H1 (cell line): ENCODE results near the gene CHPT1. TPM values are rescaled to one million over a fixed set of nuclear protein-coding genes. Genes with fewer than 3 reads are reported as not detected.
A peak's percentile ranks its signal among the peaks of the same experiment; 100 is the strongest.

Source experiments
- BACH1 ChIP-seq: IDR thresholded peaks from 2 replicates; pipeline ENCODE4 v1.6.1; 2012; ENCODE audit warnings: low read length, improper control_type of control experiment
- polyA plus RNA-seq, 7 experiments: library from polyadenylated mRNA; depleted of rRNA in 3 of 7; stranded (reverse) in 5 of 7; unstranded in 2 of 7; fragments of >200 nt in 5 of 7; fragments of 200-250 nt in 2 of 7; gene quantifications; 1 replicate in 5 of 7; 2 replicates in 1 of 7; 4 replicates in 1 of 7; pipeline versions ENCODE4 v1.2.1 to v1.2.3, GENCODE V29; 2011 to 2013; ENCODE audit warnings: missing spikeins in 2 of 7, mixed read lengths in 2 of 7
- total RNA-seq: library from RNA; stranded (reverse); fragmentation: NEBNext Ultra II Directional; extraction: Animal tissue kit (Norgen Biotek cat#: 25700); gene quantifications from 2 replicates; pipeline ENCODE4 v1.2.1, GENCODE V29; 2021
- TF ChIP-seq, protein P1 (sequence below), 3 experiments: IDR thresholded peaks; 1 replicate in 2 of 3; 2 replicates in 1 of 3; pipeline versions ENCODE4 v1.5.1 to v1.6.1; 2011; ENCODE audit warnings: low read length in 3 of 3, mild to moderate bottlenecking in 3 of 3, inconsistent platforms in 2 of 3, low read depth in 1 of 3, moderate library complexity in 1 of 3; ENCODE audit not compliant: insufficient read depth in 1 of 3; ENCODE audit errors: control extremely low read depth in 1 of 3

The CHPT1 gene
- total and polyA plus RNA-seq, 2 of the 8 experiments (the other 6 are each of a cell fraction or from before 2014, with no cell fraction given), result 13.3 to 22.5 TPM

DNA sequence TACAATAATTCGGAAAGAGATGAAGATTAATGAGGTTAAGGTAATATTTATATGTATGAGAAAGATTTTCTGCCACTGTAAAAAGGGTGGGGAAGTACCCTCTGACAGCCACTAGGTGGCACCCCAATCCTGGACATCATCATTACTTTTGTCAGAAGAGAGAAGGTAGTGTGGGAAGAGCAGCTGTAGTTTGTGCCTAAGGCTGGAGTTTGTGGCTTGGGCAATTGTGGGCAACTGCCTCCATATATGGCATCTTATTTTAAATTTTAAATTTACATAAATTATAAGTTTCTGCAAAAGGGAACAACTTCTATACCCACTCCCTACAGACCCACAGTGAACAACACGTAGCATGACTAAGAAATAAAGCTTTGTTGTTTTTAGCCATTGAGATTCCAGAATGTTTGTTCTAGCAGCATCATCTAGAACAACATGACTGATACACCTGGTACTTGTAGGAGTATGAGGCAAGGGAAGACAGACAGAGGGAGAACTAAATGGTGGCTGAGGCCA lies 76.3 kb downstream of the CHPT1 start (continued):
- TF ChIP-seq, protein P1, sequence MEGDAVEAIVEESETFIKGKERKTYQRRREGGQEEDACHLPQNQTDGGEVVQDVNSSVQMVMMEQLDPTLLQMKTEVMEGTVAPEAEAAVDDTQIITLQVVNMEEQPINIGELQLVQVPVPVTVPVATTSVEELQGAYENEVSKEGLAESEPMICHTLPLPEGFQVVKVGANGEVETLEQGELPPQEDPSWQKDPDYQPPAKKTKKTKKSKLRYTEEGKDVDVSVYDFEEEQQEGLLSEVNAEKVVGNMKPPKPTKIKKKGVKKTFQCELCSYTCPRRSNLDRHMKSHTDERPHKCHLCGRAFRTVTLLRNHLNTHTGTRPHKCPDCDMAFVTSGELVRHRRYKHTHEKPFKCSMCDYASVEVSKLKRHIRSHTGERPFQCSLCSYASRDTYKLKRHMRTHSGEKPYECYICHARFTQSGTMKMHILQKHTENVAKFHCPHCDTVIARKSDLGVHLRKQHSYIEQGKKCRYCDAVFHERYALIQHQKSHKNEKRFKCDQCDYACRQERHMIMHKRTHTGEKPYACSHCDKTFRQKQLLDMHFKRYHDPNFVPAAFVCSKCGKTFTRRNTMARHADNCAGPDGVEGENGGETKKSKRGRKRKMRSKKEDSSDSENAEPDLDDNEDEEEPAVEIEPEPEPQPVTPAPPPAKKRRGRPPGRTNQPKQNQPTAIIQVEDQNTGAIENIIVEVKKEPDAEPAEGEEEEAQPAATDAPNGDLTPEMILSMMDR (IDR thresholded peaks at IDR 0.05; ENCODE audit: control extremely low read depth in 1 of 3, insufficient read depth in 1 of 3, low read depth in 1 of 3, low read length in 3 of 3), result peak; percentile 34 to 80 (median 79)
- no peak for TF ChIP-seq BACH1
- TF ChIP-seq, all 59 proteins: peak for 4
